GM12878 (cell line): ENCODE results near the gene FAM3B. TPM values are rescaled to one million over a fixed set of nuclear protein-coding genes. Genes with fewer than 3 reads are reported as not detected.
A peak's percentile ranks its signal among the peaks of the same experiment; 100 is the strongest.

Experiments
- CUX1 ChIP-seq: IDR thresholded peaks from 2 replicates; pipeline ENCODE4 v1.6.1; 2012; ENCODE audit warnings: improper control_type of control experiment, low read depth, low read length; ENCODE audit not compliant: insufficient replicate concordance
- HCFC1 ChIP-seq: fragments of 150-350 bp; IDR thresholded peaks from 2 replicates; pipeline ENCODE4 v1.6.1; 2014; ENCODE audit warnings: low read length
- NFYA ChIP-seq: IDR thresholded peaks from 2 replicates; pipeline ENCODE4 v1.6.1; 2011; ENCODE audit warnings: low read depth, mild to moderate bottlenecking, low read length, improper control_type of control experiment, borderline replicate concordance
- PKNOX1 ChIP-seq: fragments of 450-650 bp; IDR thresholded peaks from 2 replicates; pipeline ENCODE4 v1.6.1; 2016; ENCODE audit warnings: mild to moderate bottlenecking
- POU2F2 ChIP-seq: IDR thresholded peaks from 3 replicates; pipeline ENCODE4 v1.6.1; 2011; ENCODE audit warnings: low read depth, mild to moderate bottlenecking, low read length, borderline replicate concordance
- RBBP5 ChIP-seq: fragments of 200-600 bp; sonication (generic); conservative IDR thresholded peaks from 2 replicates; pipeline ENCODE4 v1.6.1; 2016
- SREBF1 ChIP-seq: IDR thresholded peaks from 2 replicates; pipeline ENCODE4 v1.6.1; 2012; ENCODE audit warnings: mild to moderate bottlenecking, low read length
- ZNF687 ChIP-seq: fragments of 450-650 bp; IDR thresholded peaks from 2 replicates; pipeline ENCODE4 v1.6.1; 2017; ENCODE audit warnings: mild to moderate bottlenecking, moderate library complexity
- ZZZ3 ChIP-seq: IDR thresholded peaks from 2 replicates; pipeline ENCODE4 v1.6.1; 2011; ENCODE audit warnings: low read depth; ENCODE audit not compliant: control insufficient read depth, insufficient read length
- polyA plus RNA-seq, 11 experiments: library from polyadenylated mRNA; depleted of rRNA in 4 of 11; unstranded in 6 of 11; stranded (reverse) in 5 of 11; fragments of >200 nt; fragmentation: Nextera tagmentation in 4 of 11; fragmentation: Illumina TruSeq in 1 of 11; extraction: Ambion mirVana in 4 of 11; extraction: Trizol in 1 of 11; gene quantifications; 1 replicate in 1 of 11; 2 replicates in 10 of 11; pipeline versions ENCODE4 v1.2.1 to v1.2.3, GENCODE V29; 2011 to 2016; ENCODE audit warnings: inconsistent platforms in 2 of 11, missing spikeins in 2 of 11, low read depth in 1 of 11
- total RNA-seq, 4 experiments: library from RNA; depleted of rRNA in 3 of 4; stranded (reverse); fragments of >200 nt in 3 of 4; fragmentation: Illumina TruSeq in 1 of 4; extraction: Trizol in 1 of 4; gene quantifications; 2 replicates each; pipeline versions ENCODE4 v1.2.1 to v1.2.3, GENCODE V29; 2013 to 2021
- TF ChIP-seq, protein P1 (sequence below): fragments of 450-650 bp; formaldehyde crosslinking; IDR thresholded peaks from 2 replicates; pipeline ENCODE4 v1.5.0; 2022; ENCODE audit warnings: mild to moderate bottlenecking, missing genetic modification characterization
- TF ChIP-seq, protein P2 (sequence below): fragments of 450-650 bp; IDR thresholded peaks from 2 replicates; pipeline ENCODE4 v1.6.1; 2016; ENCODE audit warnings: mild to moderate bottlenecking
- TF ChIP-seq, protein P3 (sequence below): IDR thresholded peaks from 2 replicates; pipeline ENCODE4 v1.6.1; 2011; ENCODE audit warnings: low read depth, low read length, improper control_type of control experiment, borderline replicate concordance

FAM3B gene
- total and polyA plus RNA-seq, 10 of the 15 experiments (the other 5 are each of a cell fraction or from before 2014, with no cell fraction given) = 0.12 TPM; not detected in 9

DNA sequence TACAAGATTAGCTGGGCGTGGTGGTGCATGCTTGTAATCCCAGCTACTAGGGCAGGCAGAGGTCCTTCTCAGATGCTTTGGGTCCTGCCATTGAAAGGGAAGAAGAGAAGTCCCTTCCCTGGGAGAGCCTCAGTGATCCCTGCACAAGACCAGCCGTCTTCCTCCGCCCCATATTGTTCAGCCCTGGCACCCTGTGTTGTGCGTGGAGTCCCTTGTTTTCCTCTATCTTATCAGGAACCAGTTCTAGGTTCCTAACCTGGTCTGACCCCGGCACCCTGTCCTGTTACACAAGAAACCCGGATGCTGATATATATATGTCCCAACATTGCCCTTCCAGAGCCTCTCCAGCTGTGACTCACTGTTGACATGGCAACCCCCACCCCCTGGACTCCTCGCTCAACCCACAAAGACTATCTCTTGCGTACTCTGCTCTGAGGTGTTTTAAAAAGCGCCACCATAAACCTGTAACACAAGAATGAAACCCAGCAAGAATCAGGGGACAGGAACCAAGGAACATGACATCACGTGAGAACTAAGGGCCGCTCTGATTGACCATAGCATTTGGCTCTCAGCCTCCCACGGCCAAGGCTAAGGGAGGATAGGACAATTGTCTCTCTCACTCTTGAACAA lies 50.0 kb downstream of the FAM3B start (continued):
- peak; percentile 77 for TF ChIP-seq ZNF687
- no peak for TF ChIP-seq RBBP5
- peak; percentile 33; the same call in 1 of the 2 replicates for TF ChIP-seq PKNOX1
- TF ChIP-seq HCFC1 = no peak
- no peak for TF ChIP-seq ZZZ3
- no peak for TF ChIP-seq NFYA
- TF ChIP-seq CUX1 = no peak
- TF ChIP-seq, protein P1, sequence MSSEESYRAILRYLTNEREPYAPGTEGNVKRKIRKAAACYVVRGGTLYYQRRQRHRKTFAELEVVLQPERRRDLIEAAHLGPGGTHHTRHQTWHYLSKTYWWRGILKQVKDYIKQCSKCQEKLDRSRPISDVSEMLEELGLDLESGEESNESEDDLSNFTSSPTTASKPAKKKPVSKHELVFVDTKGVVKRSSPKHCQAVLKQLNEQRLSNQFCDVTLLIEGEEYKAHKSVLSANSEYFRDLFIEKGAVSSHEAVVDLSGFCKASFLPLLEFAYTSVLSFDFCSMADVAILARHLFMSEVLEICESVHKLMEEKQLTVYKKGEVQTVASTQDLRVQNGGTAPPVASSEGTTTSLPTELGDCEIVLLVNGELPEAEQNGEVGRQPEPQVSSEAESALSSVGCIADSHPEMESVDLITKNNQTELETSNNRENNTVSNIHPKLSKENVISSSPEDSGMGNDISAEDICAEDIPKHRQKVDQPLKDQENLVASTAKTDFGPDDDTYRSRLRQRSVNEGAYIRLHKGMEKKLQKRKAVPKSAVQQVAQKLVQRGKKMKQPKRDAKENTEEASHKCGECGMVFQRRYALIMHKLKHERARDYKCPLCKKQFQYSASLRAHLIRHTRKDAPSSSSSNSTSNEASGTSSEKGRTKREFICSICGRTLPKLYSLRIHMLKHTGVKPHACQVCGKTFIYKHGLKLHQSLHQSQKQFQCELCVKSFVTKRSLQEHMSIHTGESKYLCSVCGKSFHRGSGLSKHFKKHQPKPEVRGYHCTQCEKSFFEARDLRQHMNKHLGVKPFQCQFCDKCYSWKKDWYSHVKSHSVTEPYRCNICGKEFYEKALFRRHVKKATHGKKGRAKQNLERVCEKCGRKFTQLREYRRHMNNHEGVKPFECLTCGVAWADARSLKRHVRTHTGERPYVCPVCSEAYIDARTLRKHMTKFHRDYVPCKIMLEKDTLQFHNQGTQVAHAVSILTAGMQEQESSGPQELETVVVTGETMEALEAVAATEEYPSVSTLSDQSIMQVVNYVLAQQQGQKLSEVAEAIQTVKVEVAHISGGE (CRISPR knock-in tag) = peak; percentile 83
- TF ChIP-seq, protein P2, sequence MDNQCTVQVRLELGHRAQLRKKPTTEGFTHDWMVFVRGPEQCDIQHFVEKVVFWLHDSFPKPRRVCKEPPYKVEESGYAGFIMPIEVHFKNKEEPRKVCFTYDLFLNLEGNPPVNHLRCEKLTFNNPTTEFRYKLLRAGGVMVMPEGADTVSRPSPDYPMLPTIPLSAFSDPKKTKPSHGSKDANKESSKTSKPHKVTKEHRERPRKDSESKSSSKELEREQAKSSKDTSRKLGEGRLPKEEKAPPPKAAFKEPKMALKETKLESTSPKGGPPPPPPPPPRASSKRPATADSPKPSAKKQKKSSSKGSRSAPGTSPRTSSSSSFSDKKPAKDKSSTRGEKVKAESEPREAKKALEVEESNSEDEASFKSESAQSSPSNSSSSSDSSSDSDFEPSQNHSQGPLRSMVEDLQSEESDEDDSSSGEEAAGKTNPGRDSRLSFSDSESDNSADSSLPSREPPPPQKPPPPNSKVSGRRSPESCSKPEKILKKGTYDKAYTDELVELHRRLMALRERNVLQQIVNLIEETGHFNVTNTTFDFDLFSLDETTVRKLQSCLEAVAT = peak; percentile 53; the same call in 1 of the 2 replicates
- TF ChIP-seq POU2F2 = peak; percentile 36; the same call in 2 of the 3 replicates
- TF ChIP-seq SREBF1 = no peak
- TF ChIP-seq, protein P3, sequence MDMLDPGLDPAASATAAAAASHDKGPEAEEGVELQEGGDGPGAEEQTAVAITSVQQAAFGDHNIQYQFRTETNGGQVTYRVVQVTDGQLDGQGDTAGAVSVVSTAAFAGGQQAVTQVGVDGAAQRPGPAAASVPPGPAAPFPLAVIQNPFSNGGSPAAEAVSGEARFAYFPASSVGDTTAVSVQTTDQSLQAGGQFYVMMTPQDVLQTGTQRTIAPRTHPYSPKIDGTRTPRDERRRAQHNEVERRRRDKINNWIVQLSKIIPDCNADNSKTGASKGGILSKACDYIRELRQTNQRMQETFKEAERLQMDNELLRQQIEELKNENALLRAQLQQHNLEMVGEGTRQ = peak; percentile 33; the same call in 1 of the 2 replicates
